WTC11 (cell line): ENCODE results near the gene MYL4. TPM values are rescaled to one million over a fixed set of nuclear protein-coding genes. Genes with fewer than 3 reads are reported as not detected.

Experiments
- ATAC-seq: fragments of 200-7000 bp; cut with Tn5 transposase; 2 replicates; pipeline ENCODE4 v1.10.0; 2021; ENCODE audit warnings: mild to moderate bottlenecking, moderate library complexity
- CTCF ChIA-PET: fragments of 300-600 bp; sonication (Branson Sonifier 250); formaldehyde crosslinking; loops from one replicate; lab custom pipeline; 2021; ENCODE audit warnings: antibody characterized with exemption; lab: Charles Lee
- POLR2A ChIA-PET: fragments of 350-600 bp; sonication (Branson Sonifier 250); formaldehyde crosslinking; loops from one replicate; lab custom pipeline; 2021; ENCODE audit warnings: antibody characterized with exemption; lab: Charles Lee
- DNase-seq: peaks from one replicate; pipeline ENCODE4 v3.0.0; 2021; ENCODE audit warnings: low spot score
- H3K27ac Mint-ChIP-seq: 2 replicates; pipeline ENCODE4 v1.8.0; 2021; ENCODE audit warnings: mixed read lengths
- H3K27me3 Mint-ChIP-seq: 2 replicates; pipeline ENCODE4 v1.8.0; 2021; ENCODE audit warnings: low read depth, mild to moderate bottlenecking, moderate library complexity, mixed read lengths
- H3K36me3 Mint-ChIP-seq: 2 replicates; pipeline ENCODE4 v1.8.0; 2021; ENCODE audit warnings: mixed read lengths
- H3K4me1 Mint-ChIP-seq: 2 replicates; pipeline ENCODE4 v1.8.0; 2022; ENCODE audit warnings: mixed read lengths
- H3K4me3 Mint-ChIP-seq: 2 replicates; pipeline ENCODE4 v1.8.0; 2021; ENCODE audit warnings: mild to moderate bottlenecking, moderate library complexity, mixed read lengths
- H3K9me3 Mint-ChIP-seq: 2 replicates; pipeline ENCODE4 v1.8.0; 2021; ENCODE audit warnings: mixed read lengths
- ARID4B ChIP-seq: sonication (generic); formaldehyde crosslinking; IDR thresholded peaks from 2 replicates; pipeline ENCODE4 v1.8.0; 2023; ENCODE audit warnings: missing genetic modification reagents, mild to moderate bottlenecking, borderline replicate concordance
- CREB1 ChIP-seq: sonication (generic); formaldehyde crosslinking; IDR thresholded peaks from 2 replicates; pipeline ENCODE4 v1.8.0; 2023; ENCODE audit warnings: mild to moderate bottlenecking, missing genetic modification reagents
- E2F4 ChIP-seq: sonication (generic); formaldehyde crosslinking; IDR thresholded peaks from 2 replicates; pipeline ENCODE4 v1.8.1; 2022; ENCODE audit warnings: low read depth, mild to moderate bottlenecking, moderate library complexity, missing genetic modification reagents, borderline replicate concordance
- ERG ChIP-seq: fragments of 250-450 bp; sonication (Bioruptor Pico); IDR thresholded peaks from 2 replicates; pipeline ENCODE4 v1.8.0; 2021; ENCODE audit warnings: mild to moderate bottlenecking
- FOXP4 ChIP-seq: sonication (generic); formaldehyde crosslinking; IDR thresholded peaks from 2 replicates; pipeline ENCODE4 v1.8.0; 2022; ENCODE audit warnings: mild to moderate bottlenecking, missing genetic modification reagents
- GRHL2 ChIP-seq: fragments of 250-450 bp; sonication (Bioruptor Pico); IDR thresholded peaks from 2 replicates; pipeline ENCODE4 v1.8.0; 2022; ENCODE audit warnings: mild to moderate bottlenecking, moderate library complexity; ENCODE audit not compliant: insufficient replicate concordance, severe bottlenecking
- GTF2I ChIP-seq: fragments of 250-450 bp; sonication (Bioruptor Pico); conservative IDR thresholded peaks from 2 replicates; pipeline ENCODE4 v1.4.0; 2021; ENCODE audit warnings: mild to moderate bottlenecking
- HMGA2 ChIP-seq: fragments of 250-450 bp; sonication (Bioruptor Pico); IDR thresholded peaks from 2 replicates; pipeline ENCODE4 v1.4.0; 2021; ENCODE audit warnings: mild to moderate bottlenecking, moderate library complexity
- HMGXB4 ChIP-seq: sonication (generic); formaldehyde crosslinking; IDR thresholded peaks from 2 replicates; pipeline ENCODE4 v1.8.1; 2023; ENCODE audit warnings: mild to moderate bottlenecking, moderate library complexity, missing genetic modification reagents
- IRF1 ChIP-seq: sonication (generic); formaldehyde crosslinking; IDR thresholded peaks from 2 replicates; pipeline ENCODE4 v1.8.0; 2023; ENCODE audit warnings: missing genetic modification reagents
- MLX ChIP-seq: sonication (generic); formaldehyde crosslinking; IDR thresholded peaks from 2 replicates; pipeline ENCODE4 v1.8.1; 2023; ENCODE audit warnings: mild to moderate bottlenecking, missing genetic modification reagents, moderate library complexity
- NR2C2 ChIP-seq: sonication (generic); formaldehyde crosslinking; IDR thresholded peaks from 2 replicates; pipeline ENCODE4 v1.8.0; 2022; ENCODE audit warnings: mild to moderate bottlenecking, missing genetic modification reagents
- RELA ChIP-seq: sonication (generic); formaldehyde crosslinking; IDR thresholded peaks from 2 replicates; pipeline ENCODE4 v1.8.1; 2022; ENCODE audit warnings: missing genetic modification reagents, mild to moderate bottlenecking, borderline replicate concordance
- SMAD4 ChIP-seq: sonication (generic); formaldehyde crosslinking; IDR thresholded peaks from 2 replicates; pipeline ENCODE4 v1.8.0; 2022; ENCODE audit warnings: mild to moderate bottlenecking, missing genetic modification reagents
- TEAD4 ChIP-seq: sonication (generic); formaldehyde crosslinking; IDR thresholded peaks from 2 replicates; pipeline ENCODE4 v1.8.0; 2022; ENCODE audit warnings: mild to moderate bottlenecking, missing genetic modification reagents
- ZBTB43 ChIP-seq: sonication (generic); formaldehyde crosslinking; IDR thresholded peaks from 2 replicates; pipeline ENCODE4 v1.8.1; 2023; ENCODE audit warnings: mild to moderate bottlenecking, missing genetic modification reagents
- total RNA-seq: library from RNA; stranded (reverse); gene quantifications from 3 replicates; pipeline ENCODE4 v1.2.3, GENCODE V29; 2021

The MYL4 gene
- total RNA-seq, 1 experiment from 2014 or later: 0.50 TPM

GRCh38 chr17:47238321-47239010 lies 29.3 kb downstream of the MYL4 start:
- Mint-ChIP-seq H3K27me3 (no peaks in the 10 kb centered on the region), H3K4me3 (no peak overlapping the region), H3K4me1 (0 out of 2 replicates have a peak, but pooled peaks cover 4% of the 10 kb centered on the region), H3K9me3 (no peaks in the 10 kb centered on the region)
- CTCF ChIA-PET: no interaction called here
- ATAC-seq: no peak
- TF ChIP-seq MLX (CRISPR knock-in tag) (no peak), ZBTB43 (no peak), HMGXB4 (CRISPR knock-in tag) (no peak), NR2C2 (no peak), GTF2I (CRISPR knock-in tag) (no peak), GRHL2 (CRISPR knock-in tag) (no peak), ARID4B (CRISPR knock-in tag) (no peak), IRF1 (CRISPR knock-in tag) (no peak), E2F4 (no peak), SMAD4 (CRISPR knock-in tag) (no peak), HMGA2 (CRISPR knock-in tag) (no peak), CREB1 (CRISPR knock-in tag) (no peak)
- TF ChIP-seq, all 79 proteins: peak for 0
- no peak for DNase-seq
- H3K36me3 Mint-ChIP-seq: no peaks in the 10 kb centered on the region
- H3K27ac Mint-ChIP-seq: no peak overlapping the region
- POLR2A ChIA-PET: no interaction called here

GRCh38 chr17:47239619-47239966 lies 30.4 kb downstream of the MYL4 start:
- ATAC-seq: peak; percentile 30; the same call in 1 of the 2 replicates
- no peaks in the 10 kb centered on the region for H3K27me3 Mint-ChIP-seq
- TF ChIP-seq RELA (CRISPR knock-in tag) (no peak), FOXP4 (CRISPR knock-in tag) (no peak), TEAD4 (no peak), ERG (no peak)
- TF ChIP-seq, all 79 proteins: peak for 0
- no peak for DNase-seq
- Mint-ChIP-seq H3K4me1 (0 out of 2 replicates have a peak, but pooled peaks cover 4% of the 10 kb centered on the region), H3K27ac (0 out of 2 replicates have a peak overlapping the region, but pooled peaks have one; percentile 6), H3K9me3 (no peaks in the 10 kb centered on the region), H3K36me3 (no peaks in the 10 kb centered on the region), H3K4me3 (no peak overlapping the region)
- POLR2A ChIA-PET: no interaction called here
- CTCF ChIA-PET: no interaction called here
